ENCODE results near the gene TIMM50.

TIMM50 gene

GRCh38 chr19:39480337-39481228, at the start of gene TIMM50:
Gene TIMM50, plus strand, starts transcription at chr19:39480838. Its CDS starts 16 bp downstream, at chr19:39480854.
- H3K27me3 Mint-ChIP-seq = no peaks in the 10 kb centered on the region
- no peaks in the 10 kb centered on the region for H3K9me3 Mint-ChIP-seq
- DNase-seq (ENCODE audit: low spot score in 2 of 2) (peak; percentile 94), ATAC-seq (ENCODE audit: low read depth) (peak; percentile 97)
- peak within 1 kb of the TSS; percentile 92 for H3K4me3 Mint-ChIP-seq
- peaks cover 21% of the 10 kb centered on the region for H3K4me1 Mint-ChIP-seq
- peaks cover 8% of the 10 kb centered on the region for H3K36me3 Mint-ChIP-seq
- peak within 1 kb of the TSS; percentile 91 for H3K27ac Mint-ChIP-seq

GRCh38 chr19:39432677-39433025, 48.0 kb upstream of the TIMM50 start:
- Mint-ChIP-seq H3K4me3 (no peak overlapping the region), H3K9me3 (no peaks in the 10 kb centered on the region), H3K4me1 (peaks cover 29% of the 10 kb centered on the region), H3K27ac (peak overlapping the region; percentile 50), H3K27me3 (no peaks in the 10 kb centered on the region), H3K36me3 (peaks cover 13% of the 10 kb centered on the region)
- ATAC-seq (ENCODE audit: low read depth) (no peak), DNase-seq (ENCODE audit: low spot score in 2 of 2) (no peak)

GRCh38 chr19:39433480-39434079, 47.1 kb upstream of the TIMM50 start:
- H3K4me1 Mint-ChIP-seq = peaks cover 29% of the 10 kb centered on the region
- H3K4me3 Mint-ChIP-seq = no peak overlapping the region
- H3K27ac Mint-ChIP-seq = peak overlapping the region; percentile 98
- peaks cover 13% of the 10 kb centered on the region for H3K36me3 Mint-ChIP-seq
- H3K27me3 Mint-ChIP-seq = no peaks in the 10 kb centered on the region
- DNase-seq (ENCODE audit: low spot score in 2 of 2) (no peak), ATAC-seq (ENCODE audit: low read depth) (no peak)
- H3K9me3 Mint-ChIP-seq = no peaks in the 10 kb centered on the region

GRCh38 chr19:39434123-39435076, 46.2 kb upstream of the TIMM50 start:
- peaks cover 29% of the 10 kb centered on the region for H3K4me1 Mint-ChIP-seq
- H3K4me3 Mint-ChIP-seq = peak overlapping the region; percentile 99
- peaks cover 13% of the 10 kb centered on the region for H3K36me3 Mint-ChIP-seq
- no peaks in the 10 kb centered on the region for H3K27me3 Mint-ChIP-seq
- no peaks in the 10 kb centered on the region for H3K9me3 Mint-ChIP-seq
- no peak for ATAC-seq (ENCODE audit: low read depth)
- peak overlapping the region; percentile 98 for H3K27ac Mint-ChIP-seq
- no peak for DNase-seq (ENCODE audit: low spot score in 2 of 2)

GRCh38 chr19:39435499-39436349, 44.9 kb upstream of the TIMM50 start, which contains the start of gene RPS16:
Gene RPS16, minus strand, starts transcription at chr19:39435949. Its CDS starts 54 bp downstream, at chr19:39435895.
- peak; percentile 87 for ATAC-seq (ENCODE audit: low read depth)
- no peaks in the 10 kb centered on the region for H3K27me3 Mint-ChIP-seq
- peak within 1 kb of the TSS; percentile 98 for H3K27ac Mint-ChIP-seq
- no peaks in the 10 kb centered on the region for H3K9me3 Mint-ChIP-seq
- peak; percentile 94 to 97 for DNase-seq (ENCODE audit: low spot score in 2 of 2)
- peaks cover 13% of the 10 kb centered on the region for H3K36me3 Mint-ChIP-seq
- peak within 1 kb of the TSS; percentile 99 for H3K4me3 Mint-ChIP-seq
- peaks cover 31% of the 10 kb centered on the region for H3K4me1 Mint-ChIP-seq

GRCh38 chr19:39436350-39436716, 44.3 kb upstream of the TIMM50 start:
- H3K4me3 Mint-ChIP-seq = peak overlapping the region; percentile 99

GRCh38 chr19:39438270-39438934, 42.2 kb upstream of the TIMM50 start:
- no peaks in the 10 kb centered on the region for H3K27me3 Mint-ChIP-seq
- no peak overlapping the region for H3K27ac Mint-ChIP-seq
- ATAC-seq (ENCODE audit: low read depth) (no peak), DNase-seq (ENCODE audit: low spot score in 2 of 2) (no peak)
- peaks cover 8% of the 10 kb centered on the region for H3K36me3 Mint-ChIP-seq
- H3K4me1 Mint-ChIP-seq = peaks cover 29% of the 10 kb centered on the region
- H3K4me3 Mint-ChIP-seq = no peak overlapping the region
- H3K9me3 Mint-ChIP-seq = no peaks in the 10 kb centered on the region

More at GRCh38 chr19:39436350-39436716, 44.3 kb upstream of the TIMM50 start:
- Mint-ChIP-seq H3K27ac (peak overlapping the region; percentile 98), H3K4me1 (peaks cover 31% of the 10 kb centered on the region), H3K9me3 (no peaks in the 10 kb centered on the region), H3K36me3 (peaks cover 13% of the 10 kb centered on the region), H3K27me3 (no peaks in the 10 kb centered on the region)
- no peak for ATAC-seq (ENCODE audit: low read depth)
- DNase-seq (ENCODE audit: low spot score in 2 of 2) = no peak

GRCh38 chr19:39444598-39445195, 35.9 kb upstream of the TIMM50 start:
- no peak for ATAC-seq (ENCODE audit: low read depth)
- peaks cover 39% of the 10 kb centered on the region for H3K4me1 Mint-ChIP-seq
- no peaks in the 10 kb centered on the region for H3K9me3 Mint-ChIP-seq
- DNase-seq (ENCODE audit: low spot score in 2 of 2) = no peak
- H3K36me3 Mint-ChIP-seq = peaks cover 11% of the 10 kb centered on the region
- peak overlapping the region; percentile 91 for H3K4me3 Mint-ChIP-seq
- H3K27ac Mint-ChIP-seq = peak overlapping the region; percentile 97
- H3K27me3 Mint-ChIP-seq = no peaks in the 10 kb centered on the region

- Mint-ChIP-seq H3K27ac (peak within 1 kb of the TSS; percentile 97), H3K4me3 (peak within 1 kb of the TSS; percentile 91)
- ATAC-seq (ENCODE audit: low read depth) = peak; percentile 86
These were observed 35.2 kb upstream of the TIMM50 start, which contains the start of gene SUPT5H for GRCh38 chr19:39445196-39446111. Gene SUPT5H, plus strand, starts transcription at chr19:39445582. Its CDS starts 309 bp downstream, at chr19:39445891.

GRCh38 chr19:39446365-39447084, 34.1 kb upstream of the TIMM50 start:
- ATAC-seq (ENCODE audit: low read depth) = no peak
- Mint-ChIP-seq H3K4me3 (peak overlapping the region; percentile 91), H3K36me3 (peaks cover 11% of the 10 kb centered on the region), H3K27me3 (no peaks in the 10 kb centered on the region), H3K27ac (peak overlapping the region; percentile 97), H3K4me1 (peaks cover 43% of the 10 kb centered on the region), H3K9me3 (no peaks in the 10 kb centered on the region)
- DNase-seq (ENCODE audit: low spot score in 2 of 2) = no peak

More at GRCh38 chr19:39445196-39446111, 35.2 kb upstream of the TIMM50 start, which contains the start of gene SUPT5H:
- H3K9me3 Mint-ChIP-seq = no peaks in the 10 kb centered on the region
- peaks cover 11% of the 10 kb centered on the region for H3K36me3 Mint-ChIP-seq
- DNase-seq (ENCODE audit: low spot score in 2 of 2) = peak; percentile 91 to 96
- H3K4me1 Mint-ChIP-seq = peaks cover 39% of the 10 kb centered on the region
- no peaks in the 10 kb centered on the region for H3K27me3 Mint-ChIP-seq

- Mint-ChIP-seq H3K9me3 (no peaks in the 10 kb centered on the region), H3K4me1 (peaks cover 56% of the 10 kb centered on the region), H3K27me3 (no peaks in the 10 kb centered on the region), H3K36me3 (peaks cover 26% of the 10 kb centered on the region), H3K27ac (peak overlapping the region; percentile 88), H3K4me3 (peak overlapping the region; percentile 68)
- peak in 1 of 2 donors; percentile 47 for DNase-seq (ENCODE audit: low spot score in 2 of 2)
- ATAC-seq (ENCODE audit: low read depth) = peak; percentile 28
These were observed 32.4 kb upstream of the TIMM50 start for GRCh38 chr19:39448271-39448670.
